Nephron (organoid): ENCODE results near the gene PIGT.
"Not testable (repeated sequence)": the region's sequence is repeated elsewhere in the genome, so short reads cannot be mapped to it uniquely, and the experiment has no call there.

Experiments
- H3K27ac Mint-ChIP-seq, 3 experiments: 2 replicates each; pipeline ENCODE4 v1.8.0; 2020; ENCODE audit warnings: mixed read lengths in 3 of 3, mild to moderate bottlenecking in 2 of 3, moderate library complexity in 1 of 3
- H3K27me3 Mint-ChIP-seq: 2 replicates; pipeline ENCODE4 v1.8.0; 2021; ENCODE audit warnings: low read depth, mild to moderate bottlenecking, moderate library complexity, mixed read lengths
- H3K36me3 Mint-ChIP-seq: 2 replicates; pipeline ENCODE4 v1.8.0; 2020; ENCODE audit warnings: low read depth, mixed read lengths
- H3K4me1 Mint-ChIP-seq: 2 replicates; pipeline ENCODE4 v1.8.0; 2020; ENCODE audit warnings: mixed read lengths
- H3K4me3 Mint-ChIP-seq, 3 experiments: 2 replicates each; pipeline ENCODE4 v1.8.0; 2020; ENCODE audit warnings: mild to moderate bottlenecking in 3 of 3, mixed read lengths in 3 of 3, moderate library complexity in 2 of 3
- H3K9me3 Mint-ChIP-seq: 2 replicates; pipeline ENCODE4 v1.8.0; 2020; ENCODE audit warnings: mixed read lengths
- TF ChIP-seq, protein P1 (sequence below), 3 experiments: fragments of 200-600 bp; sonication (generic); IDR thresholded peaks; one replicate each; pipeline ENCODE4 v1.5.0; 2021; ENCODE audit warnings: antibody characterized with exemption in 3 of 3; ENCODE audit not compliant: unreplicated experiment in 3 of 3

The PIGT gene

GRCh38 chr20:45469336-45470261 is 53.7 kb downstream of the PIGT start, which contains the start of gene WFDC2:
Gene WFDC2 (plus strand): TSS chr20:45469753. CDS start chr20:45469782, 29 bp downstream.
- Mint-ChIP-seq H3K9me3 (no peaks in the 10 kb centered on the region), H3K36me3 (peaks cover 19% of the 10 kb centered on the region), H3K4me1 (peaks cover 7% of the 10 kb centered on the region), H3K4me3 (peak within 1 kb of the TSS; percentile 77 to 87 (median 81)), H3K27me3 (peaks cover 34% of the 10 kb centered on the region), H3K27ac (peak within 1 kb of the TSS; percentile 36 to 81 (median 58))
- TF ChIP-seq, protein P1, sequence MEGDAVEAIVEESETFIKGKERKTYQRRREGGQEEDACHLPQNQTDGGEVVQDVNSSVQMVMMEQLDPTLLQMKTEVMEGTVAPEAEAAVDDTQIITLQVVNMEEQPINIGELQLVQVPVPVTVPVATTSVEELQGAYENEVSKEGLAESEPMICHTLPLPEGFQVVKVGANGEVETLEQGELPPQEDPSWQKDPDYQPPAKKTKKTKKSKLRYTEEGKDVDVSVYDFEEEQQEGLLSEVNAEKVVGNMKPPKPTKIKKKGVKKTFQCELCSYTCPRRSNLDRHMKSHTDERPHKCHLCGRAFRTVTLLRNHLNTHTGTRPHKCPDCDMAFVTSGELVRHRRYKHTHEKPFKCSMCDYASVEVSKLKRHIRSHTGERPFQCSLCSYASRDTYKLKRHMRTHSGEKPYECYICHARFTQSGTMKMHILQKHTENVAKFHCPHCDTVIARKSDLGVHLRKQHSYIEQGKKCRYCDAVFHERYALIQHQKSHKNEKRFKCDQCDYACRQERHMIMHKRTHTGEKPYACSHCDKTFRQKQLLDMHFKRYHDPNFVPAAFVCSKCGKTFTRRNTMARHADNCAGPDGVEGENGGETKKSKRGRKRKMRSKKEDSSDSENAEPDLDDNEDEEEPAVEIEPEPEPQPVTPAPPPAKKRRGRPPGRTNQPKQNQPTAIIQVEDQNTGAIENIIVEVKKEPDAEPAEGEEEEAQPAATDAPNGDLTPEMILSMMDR (IDR thresholded peaks at IDR 0.05; ENCODE audit: unreplicated experiment in 3 of 3): peak in 1 of 3 experiments; percentile 12

DNA sequence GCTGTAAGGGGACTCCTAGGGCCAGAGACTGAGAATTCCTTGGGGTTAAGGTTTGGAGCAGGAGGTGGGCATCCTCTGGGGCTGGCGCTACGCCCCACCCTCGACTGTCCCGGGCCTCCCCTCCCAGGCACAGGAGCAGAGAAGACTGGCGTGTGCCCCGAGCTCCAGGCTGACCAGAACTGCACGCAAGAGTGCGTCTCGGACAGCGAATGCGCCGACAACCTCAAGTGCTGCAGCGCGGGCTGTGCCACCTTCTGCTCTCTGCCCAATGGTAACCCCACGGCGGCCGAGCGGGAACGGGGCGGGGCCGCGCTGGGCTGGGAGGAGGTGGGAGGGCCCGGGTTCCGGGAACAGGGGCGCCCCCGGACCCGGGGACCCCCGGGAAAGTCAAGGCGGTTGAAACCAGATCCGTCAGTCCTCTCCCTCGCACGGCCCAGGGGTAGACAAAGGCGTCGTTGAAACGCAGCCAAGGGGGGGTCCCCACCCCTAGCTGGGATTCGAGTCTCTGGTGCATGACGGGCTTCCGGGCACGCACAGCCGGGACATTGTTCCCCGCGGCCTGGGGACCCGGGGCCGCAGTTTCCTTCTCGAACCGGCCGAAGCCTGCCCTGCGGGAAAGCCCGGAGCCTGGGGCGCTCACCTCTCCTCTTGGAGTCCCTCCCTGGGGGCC is 54.5 kb downstream of the PIGT start:
- TF ChIP-seq, protein P1 (IDR thresholded peaks at IDR 0.05; ENCODE audit: unreplicated experiment in 3 of 3): no peak
- Mint-ChIP-seq H3K4me3 (peak overlapping the region; percentile 77 to 87 (median 81)), H3K4me1 (peaks cover 7% of the 10 kb centered on the region), H3K36me3 (peaks cover 19% of the 10 kb centered on the region), H3K27me3 (peaks cover 34% of the 10 kb centered on the region), H3K9me3 (no peaks in the 10 kb centered on the region), H3K27ac (peak overlapping the region; percentile 66 to 85 (median 72))

- H3K9me3 Mint-ChIP-seq: no peaks in the 10 kb centered on the region
- H3K36me3 Mint-ChIP-seq: peaks cover 19% of the 10 kb centered on the region
- TF ChIP-seq, protein P1 (IDR thresholded peaks at IDR 0.05; ENCODE audit: unreplicated experiment in 3 of 3): no peak
- peak overlapping the region; percentile 77 to 87 (median 81) for H3K4me3 Mint-ChIP-seq
- peaks cover 7% of the 10 kb centered on the region for H3K4me1 Mint-ChIP-seq
- peak overlapping the region; percentile 66 to 85 (median 72) for H3K27ac Mint-ChIP-seq
- peaks cover 34% of the 10 kb centered on the region for H3K27me3 Mint-ChIP-seq
These were observed 55.0 kb downstream of the PIGT start for GRCh38 chr20:45470937-45471336.

GRCh38 chr20:45472286-45472685 is 56.3 kb downstream of the PIGT start:
- H3K27me3 Mint-ChIP-seq: peaks cover 35% of the 10 kb centered on the region
- not testable (repeated sequence) for H3K27ac Mint-ChIP-seq, H3K9me3 Mint-ChIP-seq, H3K4me1 Mint-ChIP-seq
- H3K4me3 Mint-ChIP-seq: peak overlapping the region in 2 of 3 experiments; percentile 17 to 26
- peaks cover 19% of the 10 kb centered on the region for H3K36me3 Mint-ChIP-seq
